Heart left ventricle (tissue), 16 donors: Measurements from ENCODE around the gene PRICKLE2. TPM values are rescaled to one million over a fixed set of nuclear protein-coding genes. Genes with fewer than 3 reads are reported as not detected.
A peak's percentile ranks its signal among the peaks of the same experiment; 100 is the strongest.
"Not testable (repeated sequence)": the region's sequence is repeated elsewhere in the genome, so short reads cannot be mapped to it uniquely, and the experiment has no call there.

ENCODE experiments used
- ATAC-seq, 4 donors: fragments of 200-7000 bp; cut with Tn5 transposase; one replicate each; pipeline ENCODE4 v1.9.1; 2020 to 2022; ENCODE audit warnings: moderate library complexity in 4 of 4, mild to moderate bottlenecking in 3 of 4, moderate number of reproducible peaks in 1 of 4
- DNase-seq, 5 donors: peaks; one replicate each; pipeline ENCODE4 v3.0.0-alpha.2; 2020
- H3K27ac ChIP-seq, 12 donors: fragments of 200-600 bp; sonication (generic) in 4 of 12; one replicate each; pipeline versions ENCODE4 v1.5.0 to v1.8.0; 2016 to 2022; ENCODE audit warnings: mild to moderate bottlenecking in 2 of 12
- H3K27me3 ChIP-seq, 9 donors: fragments of 200-600 bp; sonication (generic) in 2 of 9; one replicate each; pipeline versions ENCODE4 v1.5.1 to v1.8.0; 2016 to 2022; ENCODE audit warnings: mild to moderate bottlenecking in 3 of 9
- H3K36me3 ChIP-seq, 9 donors: fragments of 200-600 bp; sonication (generic) in 2 of 9; one replicate each; pipeline versions ENCODE4 v1.5.0 to v1.8.0; 2018 to 2022; ENCODE audit warnings: mild to moderate bottlenecking in 2 of 9
- H3K4me1 ChIP-seq, 12 donors: fragments of 200-600 bp; sonication (generic) in 4 of 12; one replicate each; pipeline versions ENCODE4 v1.5.0 to v1.8.0; 2016 to 2022; ENCODE audit warnings: mild to moderate bottlenecking in 3 of 12
- H3K4me3 ChIP-seq, 12 donors: fragments of 200-600 bp; sonication (generic) in 4 of 12; one replicate each; pipeline versions ENCODE4 v1.5.0 to v1.8.0; 2017 to 2022; ENCODE audit warnings: mild to moderate bottlenecking in 9 of 12, moderate library complexity in 4 of 12
- H3K9me3 ChIP-seq, 12 donors: fragments of 200-600 bp; sonication (generic) in 4 of 12; one replicate each; pipeline versions ENCODE4 v1.5.0 to v1.8.0; 2016 to 2022; ENCODE audit warnings: mild to moderate bottlenecking in 1 of 12
- POLR2A ChIP-seq, 2 donors: fragments of 450-650 bp; IDR thresholded peaks; one replicate each; pipeline ENCODE4 v1.6.1; 2017; ENCODE audit warnings: antibody characterized with exemption in 2 of 2, mild to moderate bottlenecking in 2 of 2, moderate library complexity in 2 of 2
- WGBS, 4 donors: extraction: QIAGEN DNeasy Blood & Tissue Kit in 2 of 4; methylation state at CpG; one replicate each; pipeline versions ENCODE4 v1.1.5 to v1.1.7; 2013 to 2018; 5-methylcytosine and 5-hydroxymethylcytosine counted together
- intact Hi-C, 10 donors: fragments of 100-400 bp; cut with DNase I; formaldehyde crosslinking; loops; one replicate each; pipeline versions ENCODE4 v1.11.1 to v1.14.2; 2022
- polyA plus RNA-seq, 2 donors: library from polyadenylated mRNA; stranded (reverse); fragments of 200-250 nt; gene quantifications; one replicate each; pipeline ENCODE4 v1.2.3, GENCODE V29; 2013
- total RNA-seq, 9 donors: library from RNA; depleted of rRNA in 2 of 9; stranded (reverse); fragments of >200 nt in 2 of 9; fragmentation: NEBNext Ultra II Directional in 3 of 9; extraction: Animal tissue kit (Norgen Biotek cat#: 25700) in 3 of 9; gene quantifications; one replicate each; pipeline versions ENCODE4 v1.1.0 to v1.2.4, GENCODE V29; 2016 to 2023
- TF ChIP-seq, protein P1 (sequence below), 12 donors: fragments of 200-600 bp; sonication (generic) in 4 of 12; IDR thresholded peaks; one replicate each; pipeline versions ENCODE4 v1.5.0 to v1.8.0; 2018 to 2022; ENCODE audit warnings: antibody characterized with exemption in 12 of 12, mild to moderate bottlenecking in 5 of 12
- donor health status: ischemic (EF 13 %, LVEDD 7.1; RV severe dilation, severe dysfunction).
- donor health status: healthy with polysubstance abuse.
- donor health status: DM: no; HTN: yes; CAD: no.
- donor health status: DM: no; HTN: no; CAD: no.
- donor health status: ischemic (EF 25% LVEDD 6.9; RV normal size, moderate dysfunction).
- donor health status: ischemic (EF 25% LVEDD 5.7; RV mildly dilated, moderate dysfunction).
- donor health status: healthy.
- donor health status: DM: yes; HTN: yes; CAD: no.
- donor health status: ischemic (EF 35%, LVEDD 5.7; RV mildly dilated, moderate dysfunction).
- donor health status: nonischemic (EF 11% LVEDD 7.7; RV severe dilation, severe dysfunction).
- donor health status: DM: yes; HTN: yes; CAD: no.
- donor health status: PGD.
- donor health status: ischemic (EF 29% LVEDD 5.4; RV normal size, mild dysfunction).
- donor health status: nonischemic (EF 23%, LVEDD 6.1; RV moderate dilation, normal function).

Gene PRICKLE2
- total and polyA plus RNA-seq, 11 donors = 1.5 to 15.2 (median 7.3) TPM

DNA sequence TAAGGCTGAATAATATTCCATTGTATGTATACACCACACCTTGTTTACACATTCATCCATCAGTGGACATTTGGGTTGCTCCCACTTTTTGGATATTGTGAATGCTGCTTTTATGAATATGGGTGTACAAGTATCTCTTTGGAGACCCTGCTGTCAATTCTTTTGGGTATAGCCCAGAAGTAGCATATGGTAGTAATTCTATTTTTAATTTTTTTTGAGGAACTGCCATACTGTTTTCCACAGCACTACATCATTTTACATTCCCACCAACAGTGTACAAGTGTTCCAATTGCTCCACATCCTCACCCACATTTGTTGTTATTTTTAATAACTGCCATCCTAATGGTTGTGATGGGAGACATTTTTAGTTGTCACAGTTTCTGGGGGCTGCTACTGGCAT, 132.1 kb downstream of the PRICKLE2 start:
- H3K9me3 ChIP-seq = no peaks in the 10 kb centered on the region
- H3K27me3 ChIP-seq = no peaks in the 10 kb centered on the region
- no peak for ATAC-seq
- no peak for DNase-seq
- H3K4me3 ChIP-seq = no peak overlapping the region
- no peak for TF ChIP-seq POLR2A (IDR thresholded peaks at IDR 0.05)
- TF ChIP-seq, protein P1, sequence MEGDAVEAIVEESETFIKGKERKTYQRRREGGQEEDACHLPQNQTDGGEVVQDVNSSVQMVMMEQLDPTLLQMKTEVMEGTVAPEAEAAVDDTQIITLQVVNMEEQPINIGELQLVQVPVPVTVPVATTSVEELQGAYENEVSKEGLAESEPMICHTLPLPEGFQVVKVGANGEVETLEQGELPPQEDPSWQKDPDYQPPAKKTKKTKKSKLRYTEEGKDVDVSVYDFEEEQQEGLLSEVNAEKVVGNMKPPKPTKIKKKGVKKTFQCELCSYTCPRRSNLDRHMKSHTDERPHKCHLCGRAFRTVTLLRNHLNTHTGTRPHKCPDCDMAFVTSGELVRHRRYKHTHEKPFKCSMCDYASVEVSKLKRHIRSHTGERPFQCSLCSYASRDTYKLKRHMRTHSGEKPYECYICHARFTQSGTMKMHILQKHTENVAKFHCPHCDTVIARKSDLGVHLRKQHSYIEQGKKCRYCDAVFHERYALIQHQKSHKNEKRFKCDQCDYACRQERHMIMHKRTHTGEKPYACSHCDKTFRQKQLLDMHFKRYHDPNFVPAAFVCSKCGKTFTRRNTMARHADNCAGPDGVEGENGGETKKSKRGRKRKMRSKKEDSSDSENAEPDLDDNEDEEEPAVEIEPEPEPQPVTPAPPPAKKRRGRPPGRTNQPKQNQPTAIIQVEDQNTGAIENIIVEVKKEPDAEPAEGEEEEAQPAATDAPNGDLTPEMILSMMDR (IDR thresholded peaks at IDR 0.05) = no peak
- no peak overlapping the region for H3K27ac ChIP-seq
- H3K36me3 ChIP-seq = peaks cover 0 to 20% (median 0%) of the 10 kb centered on the region in 9 donors
- H3K4me1 ChIP-seq = peaks cover 0 to 13% (median 0%) of the 10 kb centered on the region in 12 donors
- intact Hi-C loops = no loop called here

DNA sequence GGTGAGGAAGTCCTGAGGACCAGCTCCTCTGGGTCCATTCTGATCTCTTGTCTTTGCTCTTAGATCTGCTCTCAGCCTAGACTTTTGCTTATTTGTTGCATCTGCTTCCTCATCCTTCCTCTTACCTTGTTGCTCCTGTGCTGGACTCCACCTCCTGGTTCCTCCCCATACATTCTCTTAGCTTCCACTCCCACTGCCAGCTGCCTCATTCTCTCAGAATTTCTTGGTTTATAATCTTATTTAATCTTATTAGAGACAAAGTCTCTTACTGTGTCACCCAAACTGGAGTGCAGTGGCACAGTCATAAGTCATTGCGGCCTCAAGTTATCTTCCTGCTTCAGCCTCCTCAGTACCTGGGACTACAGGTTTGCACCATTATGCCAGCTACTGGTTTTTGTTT, 133.8 kb downstream of the PRICKLE2 start:
- no peaks in the 10 kb centered on the region for H3K27me3 ChIP-seq
- peaks cover 0 to 13% (median 0%) of the 10 kb centered on the region in 9 donors for H3K36me3 ChIP-seq
- TF ChIP-seq, protein P1 (IDR thresholded peaks at IDR 0.05) = no peak
- no peak for TF ChIP-seq POLR2A (IDR thresholded peaks at IDR 0.05)
- ATAC-seq (no peak), DNase-seq (no peak)
- WGBS, 4 donors = 95 to 100% (median 99%) methylated on average over 1 of the region's 1 CpG
- H3K9me3 ChIP-seq = no peaks in the 10 kb centered on the region
- no peak overlapping the region for H3K4me3 ChIP-seq
- H3K4me1 ChIP-seq = peaks cover 0 to 13% (median 0%) of the 10 kb centered on the region in 12 donors
- intact Hi-C loops = no loop called here
- no peak overlapping the region for H3K27ac ChIP-seq

DNA sequence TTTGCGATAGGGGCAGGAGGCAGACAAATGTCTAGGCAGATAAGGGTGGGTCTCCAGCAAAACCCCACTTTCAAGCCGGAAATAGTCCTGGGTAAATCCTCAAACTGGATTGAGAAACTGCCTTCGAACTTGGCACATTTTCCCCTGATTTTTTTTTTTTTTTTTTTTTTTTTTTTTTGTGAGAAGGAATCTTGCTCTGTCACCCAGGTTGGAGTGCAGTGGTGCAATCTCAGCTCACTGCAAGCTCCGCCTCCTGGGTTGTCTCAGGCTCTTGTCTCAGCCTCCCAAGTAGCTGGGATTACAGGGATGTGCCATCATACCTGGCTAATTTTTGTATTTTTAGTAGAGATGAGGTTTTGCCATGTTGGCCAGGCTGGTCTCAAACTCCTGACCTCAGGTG, 135.9 kb downstream of the PRICKLE2 start:
- H3K27ac ChIP-seq, H3K4me3 ChIP-seq, H3K36me3 ChIP-seq, intact Hi-C loops, H3K4me1 ChIP-seq, ATAC-seq, DNase-seq, H3K9me3 ChIP-seq, H3K27me3 ChIP-seq: not testable (repeated sequence)
- whole genome bisulfite sequencing, 4 donors = 64 to 79% (median 71%) methylated on average over 4 of the region's 4 CpGs

DNA sequence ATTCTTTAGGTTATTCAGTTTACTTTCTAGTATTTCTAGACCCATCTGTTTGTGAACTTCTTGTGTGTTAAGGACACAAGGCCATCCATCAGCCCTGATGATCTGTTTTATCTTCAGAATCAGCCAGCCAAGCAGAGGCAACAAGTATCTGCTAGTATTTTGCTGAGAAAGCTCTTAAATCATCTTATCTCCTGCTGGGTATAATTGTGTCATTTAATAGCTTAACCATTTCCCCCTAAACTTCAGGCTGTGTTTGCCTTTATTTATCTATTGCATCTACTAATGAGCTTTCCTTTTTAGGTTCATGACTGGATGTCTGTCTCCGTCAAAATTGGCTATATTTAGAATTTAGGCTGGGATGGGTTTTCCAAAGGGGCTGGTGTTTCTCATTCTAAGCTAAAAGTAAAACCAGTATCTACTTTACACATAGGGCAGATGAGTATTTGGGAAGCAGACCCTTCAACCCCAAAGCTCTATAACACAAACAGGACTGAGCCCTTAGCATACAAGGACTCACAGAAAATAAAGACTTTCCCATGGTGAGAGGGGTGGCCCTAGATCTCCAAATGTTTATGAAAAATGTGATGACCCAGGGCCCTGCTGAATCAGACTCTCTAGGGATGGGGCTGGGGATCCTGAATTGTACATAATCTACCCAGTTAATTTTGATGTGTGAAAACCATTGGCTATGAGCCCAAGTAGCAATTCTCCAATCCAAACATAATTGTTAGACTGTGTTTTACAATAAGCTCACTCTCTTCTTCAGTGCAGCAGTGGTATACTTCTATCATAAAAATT, 136.7 kb downstream of the PRICKLE2 start:
- 17 to 30% (median 26%) methylated on average over 1 of the region's 1 CpG for WGBS, 4 donors
- intact Hi-C loops = no loop called here
- Histone ChIP-seq H3K27ac (no peak overlapping the region), H3K4me1 (peaks cover 0 to 8% (median 0%) of the 10 kb centered on the region in 12 donors), H3K4me3 (no peak overlapping the region), H3K36me3 (no peaks in the 10 kb centered on the region), H3K9me3 (peaks cover 0 to 3% (median 0%) of the 10 kb centered on the region in 12 donors), H3K27me3 (no peaks in the 10 kb centered on the region)
- TF ChIP-seq, protein P1 (IDR thresholded peaks at IDR 0.05) = no peak
- no peak for TF ChIP-seq POLR2A (IDR thresholded peaks at IDR 0.05)
- DNase-seq (no peak), ATAC-seq (peak in 1 of 4 donors; percentile 36)
